Subcutaneous abdominal adipose tissue (tissue), 5 donors: ENCODE measurements around the gene BANP.
"Not testable (repeated sequence)": the region's sequence is repeated elsewhere in the genome, so short reads cannot be mapped to it uniquely, and the experiment has no call there.

Experiments
- H3K27ac ChIP-seq: one replicate; pipeline ENCODE4 v1.7.0; 2013; ENCODE audit warnings: low read depth, mild to moderate bottlenecking, inconsistent platforms, low read length, moderate library complexity
- H3K27me3 ChIP-seq, 5 donors: one replicate each; pipeline ENCODE4 v1.7.0; 2013; ENCODE audit warnings: low read length in 5 of 5, inconsistent platforms in 1 of 5; ENCODE audit not compliant: control insufficient read depth in 5 of 5, insufficient read depth in 4 of 5
- H3K36me3 ChIP-seq, 5 donors: one replicate each; pipeline ENCODE4 v1.7.0; 2013; ENCODE audit warnings: low read length in 5 of 5; ENCODE audit not compliant: control insufficient read depth in 5 of 5, insufficient read depth in 5 of 5
- H3K4me1 ChIP-seq, 5 donors: one replicate each; pipeline ENCODE4 v1.7.0; 2013; ENCODE audit warnings: low read length in 5 of 5, mild to moderate bottlenecking in 3 of 5, moderate library complexity in 1 of 5; ENCODE audit not compliant: control insufficient read depth in 5 of 5, insufficient read depth in 5 of 5
- H3K4me3 ChIP-seq, 5 donors: one replicate each; pipeline ENCODE4 v1.7.0; 2013; ENCODE audit warnings: low read length in 5 of 5, low read depth in 1 of 5
- H3K9ac ChIP-seq, 5 donors: one replicate each; pipeline ENCODE4 v1.7.0; 2013; ENCODE audit warnings: low read length in 5 of 5, mild to moderate bottlenecking in 4 of 5, moderate library complexity in 3 of 5
- H3K9me3 ChIP-seq, 5 donors: one replicate each; pipeline ENCODE4 v1.7.0; 2013; ENCODE audit warnings: low read length in 5 of 5; ENCODE audit not compliant: control insufficient read depth in 5 of 5
- donor health status: healthy.
- donor health status: healthy.
- donor health status: healthy.
- donor health status: healthy.
- donor health status: healthy.

The BANP gene

DNA sequence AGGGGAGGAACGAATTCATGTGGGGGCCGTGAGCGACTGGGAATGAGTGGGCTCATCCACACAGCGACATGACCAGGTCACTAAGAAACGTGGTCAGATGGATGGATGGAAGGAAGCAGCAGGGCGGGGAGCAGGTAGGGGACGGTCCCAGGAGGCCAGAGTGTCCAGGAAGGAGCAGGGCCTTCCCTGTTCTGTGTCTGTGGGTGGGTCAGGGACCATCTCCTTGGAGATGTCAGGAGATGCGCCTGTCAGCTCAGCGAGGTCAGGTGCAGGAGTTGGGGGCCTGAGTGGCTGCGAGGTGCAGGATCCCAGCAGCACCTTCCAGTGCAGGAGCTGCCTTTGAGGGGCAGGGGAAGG lies 85.4 kb downstream of the BANP start:
- not testable (repeated sequence) for H3K27ac ChIP-seq, H3K9me3 ChIP-seq, H3K9ac ChIP-seq, H3K4me1 ChIP-seq, H3K27me3 ChIP-seq, H3K4me3 ChIP-seq
- peaks cover 0 to 53% (median 36%) of the 10 kb centered on the region in 5 donors for H3K36me3 ChIP-seq

GRCh38 chr16:88037359-88037758 lies 86.1 kb downstream of the BANP start:
- H3K4me1 ChIP-seq, H3K27ac ChIP-seq, H3K27me3 ChIP-seq, H3K9ac ChIP-seq, H3K9me3 ChIP-seq, H3K4me3 ChIP-seq: not testable (repeated sequence)
- H3K36me3 ChIP-seq = peaks cover 0 to 53% (median 36%) of the 10 kb centered on the region in 5 donors

GRCh38 chr16:88037876-88038525 lies 86.8 kb downstream of the BANP start:
- not testable (repeated sequence) for H3K9ac ChIP-seq, H3K4me3 ChIP-seq, H3K9me3 ChIP-seq, H3K27ac ChIP-seq, H3K4me1 ChIP-seq, H3K27me3 ChIP-seq
- peaks cover 0 to 50% (median 34%) of the 10 kb centered on the region in 5 donors for H3K36me3 ChIP-seq

- H3K27me3 ChIP-seq, H3K9ac ChIP-seq, H3K27ac ChIP-seq, H3K9me3 ChIP-seq, H3K4me3 ChIP-seq, H3K4me1 ChIP-seq: not testable (repeated sequence)
- peaks cover 0 to 44% (median 30%) of the 10 kb centered on the region in 5 donors for H3K36me3 ChIP-seq
Observed at GRCh38 chr16:88038526-88038908, 87.3 kb downstream of the BANP start.

- Histone ChIP-seq H3K36me3 (peaks cover 0 to 43% (median 26%) of the 10 kb centered on the region in 5 donors), H3K27me3 (no peaks in the 10 kb centered on the region), H3K9ac (no peak overlapping the region), H3K27ac (no peak overlapping the region), H3K4me3 (no peak overlapping the region), H3K9me3 (no peaks in the 10 kb centered on the region), H3K4me1 (peaks cover 0 to 3% (median 0%) of the 10 kb centered on the region in 5 donors)
Observed at GRCh38 chr16:88039591-88039990, 88.4 kb downstream of the BANP start.

DNA sequence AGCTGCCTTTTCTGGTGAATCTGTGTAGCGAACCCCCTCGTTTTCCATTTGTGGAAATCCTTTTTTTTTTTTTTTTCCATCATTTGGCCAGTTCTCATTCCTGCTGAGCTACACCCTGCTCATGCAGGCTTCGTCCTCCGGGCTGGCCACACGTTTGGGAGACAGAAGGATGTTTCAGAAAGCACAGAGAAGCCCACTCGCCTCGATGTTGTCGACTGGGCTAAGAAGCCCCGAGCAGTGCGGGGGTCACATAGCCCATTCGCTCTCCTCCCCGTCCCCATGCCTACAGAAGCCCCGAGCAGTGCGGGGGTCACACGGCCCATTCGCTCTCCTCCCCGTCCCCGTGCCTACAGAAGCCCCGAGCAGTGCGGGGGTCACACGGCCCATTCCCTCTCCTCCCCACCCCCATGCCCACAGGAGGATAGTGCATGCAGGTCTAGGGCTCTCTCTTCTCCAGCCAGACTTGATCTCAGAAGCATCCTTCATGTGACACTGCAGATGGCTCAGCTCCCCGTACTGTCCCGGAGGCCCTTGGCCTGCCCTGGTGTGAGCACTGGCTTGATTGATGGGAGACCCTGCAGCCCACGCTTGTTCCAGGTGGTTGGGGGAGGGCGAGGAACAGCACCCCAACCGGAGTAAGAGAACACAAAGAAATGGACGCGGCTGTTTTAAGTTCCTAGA lies 89.1 kb downstream of the BANP start:
- not testable (repeated sequence) for H3K27me3 ChIP-seq, H3K4me1 ChIP-seq, H3K9ac ChIP-seq, H3K27ac ChIP-seq, H3K4me3 ChIP-seq, H3K9me3 ChIP-seq
- H3K36me3 ChIP-seq = peaks cover 0 to 38% (median 21%) of the 10 kb centered on the region in 5 donors

- not testable (repeated sequence) for H3K27ac ChIP-seq, H3K4me3 ChIP-seq, H3K9me3 ChIP-seq, H3K9ac ChIP-seq, H3K27me3 ChIP-seq, H3K4me1 ChIP-seq
- H3K36me3 ChIP-seq = peaks cover 0 to 38% (median 16%) of the 10 kb centered on the region in 5 donors
Observed at GRCh38 chr16:88040877-88041244, 89.6 kb downstream of the BANP start.

DNA sequence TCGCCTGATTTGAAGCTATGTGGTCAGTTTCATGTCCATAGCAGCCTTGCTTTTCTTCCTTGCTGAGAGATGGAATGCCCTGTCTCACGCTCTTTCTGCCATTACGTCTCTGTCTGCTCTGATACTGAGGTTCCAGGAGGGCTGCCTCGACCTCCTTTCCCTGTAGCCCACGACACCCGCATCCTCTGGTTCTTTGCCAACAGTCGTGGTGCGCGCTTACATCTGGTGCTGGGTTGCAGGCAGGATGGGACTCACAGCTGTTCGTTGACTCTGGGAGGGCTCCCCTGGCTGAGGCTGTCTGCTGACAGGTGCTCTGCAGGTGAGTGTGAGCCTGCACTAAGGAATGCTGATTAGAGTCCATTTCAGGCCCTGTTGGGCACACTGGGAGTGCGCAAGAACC lies 90.3 kb downstream of the BANP start:
- not testable (repeated sequence) for H3K9me3 ChIP-seq, H3K4me3 ChIP-seq, H3K27ac ChIP-seq, H3K4me1 ChIP-seq, H3K9ac ChIP-seq, H3K27me3 ChIP-seq
- H3K36me3 ChIP-seq = peaks cover 0 to 33% (median 12%) of the 10 kb centered on the region in 5 donors

DNA sequence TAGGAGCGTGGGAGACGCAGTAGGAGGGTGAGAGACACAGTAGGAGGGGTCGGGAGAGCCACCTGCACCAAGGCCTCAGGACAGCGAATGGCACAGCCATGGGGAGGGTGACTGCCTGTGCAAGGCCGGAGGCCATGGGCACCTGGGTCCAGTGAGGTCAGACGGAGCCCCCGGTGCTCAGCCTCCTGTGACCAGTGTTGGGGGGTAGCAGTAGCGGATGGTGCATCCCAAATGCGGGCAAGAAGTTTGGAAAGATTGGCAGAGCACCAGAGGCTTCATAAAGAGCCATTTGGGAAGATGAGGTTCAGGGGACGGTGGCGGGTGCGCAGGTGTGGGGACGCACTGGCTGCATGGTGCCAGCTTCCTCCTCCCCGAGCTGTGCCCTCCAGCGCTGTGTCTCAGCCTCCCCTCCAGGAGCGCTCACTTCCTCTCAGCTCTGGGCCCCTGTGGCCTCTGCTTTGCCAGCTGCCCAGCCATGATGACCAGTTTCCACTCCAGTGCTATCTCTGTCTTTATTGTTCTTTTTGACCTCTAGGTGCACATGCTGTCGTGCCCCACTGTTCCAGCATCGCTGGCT lies 90.8 kb downstream of the BANP start:
- not testable (repeated sequence) for H3K9me3 ChIP-seq, H3K4me3 ChIP-seq, H3K27me3 ChIP-seq, H3K9ac ChIP-seq, H3K4me1 ChIP-seq, H3K27ac ChIP-seq
- peaks cover 0 to 31% (median 9%) of the 10 kb centered on the region in 5 donors for H3K36me3 ChIP-seq

- H3K9me3 ChIP-seq, H3K27ac ChIP-seq, H3K27me3 ChIP-seq, H3K4me3 ChIP-seq, H3K9ac ChIP-seq, H3K4me1 ChIP-seq: not testable (repeated sequence)
- peaks cover 3 to 34% (median 12%) of the 10 kb centered on the region in 5 donors for H3K36me3 ChIP-seq
Observed at GRCh38 chr16:88043208-88043910, 92.1 kb downstream of the BANP start.
